ENCODE data around the gene KCTD4. TPM values are rescaled to one million over a fixed set of nuclear protein-coding genes. Genes with fewer than 3 reads are reported as not detected.

KCTD4 gene
- total RNA-seq, 1 donor: under 0.01 TPM

GRCh38 chr13:45242524-45242923 is 41.7 kb upstream of the KCTD4 start:
- Histone ChIP-seq H3K79me2 (ENCODE audit: insufficient read depth, low read length) (peaks cover 21% of the 10 kb centered on the region), H3K27ac (ENCODE audit: low read depth, low read length) (no peak overlapping the region), H3K4me2 (ENCODE audit: insufficient read depth, low read length) (peak overlapping the region; percentile 25), H3K9me3 (ENCODE audit: low read depth, low read length) (no peaks in the 10 kb centered on the region), H4K20me1 (ENCODE audit: insufficient read depth, low read length) (no peaks in the 10 kb centered on the region), H3K4me1 (ENCODE audit: insufficient read depth, low read length) (peaks cover 24% of the 10 kb centered on the region), H2AFZ (ENCODE audit: low read length) (no peak overlapping the region), H3K27me3 (ENCODE audit: insufficient read depth, low read length) (no peaks in the 10 kb centered on the region), H3K4me3 (ENCODE audit: insufficient read depth, low read length) (no peak overlapping the region), H3K36me3 (ENCODE audit: insufficient read depth, low read length) (no peaks in the 10 kb centered on the region)
- DNase-seq (ENCODE audit: insufficient read length, low spot score, missing footprints): no peak
- TF ChIP-seq CTCF (IDR thresholded peaks at IDR 0.05; ENCODE audit: extremely low read depth, low read depth, low read length): no peak

GRCh38 chr13:45242070-45242469 is 41.2 kb upstream of the KCTD4 start:
- H3K4me3 ChIP-seq (ENCODE audit: insufficient read depth, low read length): no peak overlapping the region
- no peaks in the 10 kb centered on the region for H3K9me3 ChIP-seq (ENCODE audit: low read depth, low read length)
- H3K4me1 ChIP-seq (ENCODE audit: insufficient read depth, low read length): peaks cover 24% of the 10 kb centered on the region
- TF ChIP-seq CTCF (IDR thresholded peaks at IDR 0.05; ENCODE audit: extremely low read depth, low read depth, low read length): no peak
- H2AFZ ChIP-seq (ENCODE audit: low read length): no peak overlapping the region
- no peaks in the 10 kb centered on the region for H3K27me3 ChIP-seq (ENCODE audit: insufficient read depth, low read length)
- H4K20me1 ChIP-seq (ENCODE audit: insufficient read depth, low read length): no peaks in the 10 kb centered on the region
- DNase-seq (ENCODE audit: insufficient read length, low spot score, missing footprints): no peak
- H3K27ac ChIP-seq (ENCODE audit: low read depth, low read length): no peak overlapping the region
- no peaks in the 10 kb centered on the region for H3K36me3 ChIP-seq (ENCODE audit: insufficient read depth, low read length)
- H3K79me2 ChIP-seq (ENCODE audit: insufficient read depth, low read length): peaks cover 21% of the 10 kb centered on the region
- peak overlapping the region; percentile 25 for H3K4me2 ChIP-seq (ENCODE audit: insufficient read depth, low read length)

GRCh38 chr13:45240143-45240542 is 39.3 kb upstream of the KCTD4 start:
- TF ChIP-seq CTCF (IDR thresholded peaks at IDR 0.05; ENCODE audit: extremely low read depth, low read depth, low read length): peak; percentile 29
- Histone ChIP-seq H3K4me3 (ENCODE audit: insufficient read depth, low read length) (no peak overlapping the region), H3K4me2 (ENCODE audit: insufficient read depth, low read length) (peak overlapping the region; percentile 25), H3K27ac (ENCODE audit: low read depth, low read length) (peak overlapping the region; percentile 70), H3K9me3 (ENCODE audit: low read depth, low read length) (no peaks in the 10 kb centered on the region), H3K79me2 (ENCODE audit: insufficient read depth, low read length) (peaks cover 21% of the 10 kb centered on the region), H3K27me3 (ENCODE audit: insufficient read depth, low read length) (no peaks in the 10 kb centered on the region), H2AFZ (ENCODE audit: low read length) (no peak overlapping the region), H4K20me1 (ENCODE audit: insufficient read depth, low read length) (no peaks in the 10 kb centered on the region), H3K36me3 (ENCODE audit: insufficient read depth, low read length) (no peaks in the 10 kb centered on the region), H3K4me1 (ENCODE audit: insufficient read depth, low read length) (peaks cover 37% of the 10 kb centered on the region)
- no peak for DNase-seq (ENCODE audit: insufficient read length, low spot score, missing footprints)

- Histone ChIP-seq H3K27ac (ENCODE audit: low read depth, low read length) (peak overlapping the region; percentile 70), H3K4me2 (ENCODE audit: insufficient read depth, low read length) (peak overlapping the region; percentile 25), H3K36me3 (ENCODE audit: insufficient read depth, low read length) (no peaks in the 10 kb centered on the region)
Measured at GRCh38 chr13:45238945-45239795, 38.3 kb upstream of the KCTD4 start.

More at GRCh38 chr13:45238945-45239795, 38.3 kb upstream of the KCTD4 start:
- TF ChIP-seq CTCF (IDR thresholded peaks at IDR 0.05; ENCODE audit: extremely low read depth, low read depth, low read length): no peak
- H3K9me3 ChIP-seq (ENCODE audit: low read depth, low read length): no peaks in the 10 kb centered on the region
- H3K27me3 ChIP-seq (ENCODE audit: insufficient read depth, low read length): no peaks in the 10 kb centered on the region
- no peak overlapping the region for H2AFZ ChIP-seq (ENCODE audit: low read length)
- H3K79me2 ChIP-seq (ENCODE audit: insufficient read depth, low read length): peaks cover 21% of the 10 kb centered on the region
- H3K4me3 ChIP-seq (ENCODE audit: insufficient read depth, low read length): no peak overlapping the region
- H4K20me1 ChIP-seq (ENCODE audit: insufficient read depth, low read length): no peaks in the 10 kb centered on the region
- H3K4me1 ChIP-seq (ENCODE audit: insufficient read depth, low read length): peaks cover 37% of the 10 kb centered on the region
- DNase-seq (ENCODE audit: insufficient read length, low spot score, missing footprints): peak; percentile 85
